HG02884 (cell line): ENCODE measurements around the gene KRT20.
"Not testable (repeated sequence)": the region's sequence is repeated elsewhere in the genome, so short reads cannot be mapped to it uniquely, and the experiment has no call there.

Experiments
- ATAC-seq: cut with Tn5 transposase; IDR thresholded peaks from one replicate; pipeline ENCODE4 v1.9.1; 2021; ENCODE audit warnings: mild to moderate bottlenecking, moderate library complexity; ENCODE audit not compliant: unreplicated experiment

Gene KRT20

GRCh38 chr17:40900809-40901356 is 15.8 kb upstream of the KRT20 start:
- ATAC-seq = no peak

- no peak for ATAC-seq
These were observed 11.9 kb upstream of the KRT20 start for GRCh38 chr17:40896916-40897455.

- ATAC-seq = no peak
These were observed 10.2 kb upstream of the KRT20 start for GRCh38 chr17:40895106-40895730.

- ATAC-seq = no peak
These were observed 3.2 kb upstream of the KRT20 start for GRCh38 chr17:40888196-40888720.

- no peak for ATAC-seq
These were observed 1.0 kb upstream of the KRT20 start for GRCh38 chr17:40886090-40886489.

- no peak for ATAC-seq
These were observed 1.3 kb downstream of the KRT20 start for GRCh38 chr17:40883626-40884334.

- no peak for ATAC-seq
These were observed 2.0 kb downstream of the KRT20 start for GRCh38 chr17:40883031-40883430.

GRCh38 chr17:40879026-40879425 is 6.0 kb downstream of the KRT20 start:
- no peak for ATAC-seq

- ATAC-seq = no peak
These were observed 7.0 kb downstream of the KRT20 start for GRCh38 chr17:40878044-40878443.

- ATAC-seq = no peak
These were observed 11.2 kb downstream of the KRT20 start for GRCh38 chr17:40873801-40874200.

- ATAC-seq = no peak
These were observed 11.8 kb downstream of the KRT20 start for GRCh38 chr17:40873255-40873654.

- ATAC-seq = no peak
These were observed 12.6 kb downstream of the KRT20 start for GRCh38 chr17:40872416-40872815.

- no peak for ATAC-seq
These were observed 13.7 kb downstream of the KRT20 start for GRCh38 chr17:40871316-40871715.

- no peak for ATAC-seq
These were observed 14.9 kb downstream of the KRT20 start for GRCh38 chr17:40870136-40870535.

GRCh38 chr17:40866838-40867237 is 18.2 kb downstream of the KRT20 start, which contains the start of gene KRT12:
Gene KRT12, minus strand, starts transcription at chr17:40867223. Its CDS starts 37 bp downstream, at chr17:40867186.
- no peak for ATAC-seq

- ATAC-seq = no peak
These were observed 20.2 kb downstream of the KRT20 start for GRCh38 chr17:40864661-40865390.

GRCh38 chr17:40862985-40863733 is 21.9 kb downstream of the KRT20 start:
- ATAC-seq = no peak

- no peak for ATAC-seq
These were observed 25.5 kb downstream of the KRT20 start for GRCh38 chr17:40859536-40859935.

GRCh38 chr17:40858667-40859066 is 26.4 kb downstream of the KRT20 start:
- ATAC-seq = not testable (repeated sequence)

- ATAC-seq = no peak
These were observed 27.5 kb downstream of the KRT20 start for GRCh38 chr17:40857535-40857934.
